ENCODE measurements around the gene ARHGAP42.

DNA sequence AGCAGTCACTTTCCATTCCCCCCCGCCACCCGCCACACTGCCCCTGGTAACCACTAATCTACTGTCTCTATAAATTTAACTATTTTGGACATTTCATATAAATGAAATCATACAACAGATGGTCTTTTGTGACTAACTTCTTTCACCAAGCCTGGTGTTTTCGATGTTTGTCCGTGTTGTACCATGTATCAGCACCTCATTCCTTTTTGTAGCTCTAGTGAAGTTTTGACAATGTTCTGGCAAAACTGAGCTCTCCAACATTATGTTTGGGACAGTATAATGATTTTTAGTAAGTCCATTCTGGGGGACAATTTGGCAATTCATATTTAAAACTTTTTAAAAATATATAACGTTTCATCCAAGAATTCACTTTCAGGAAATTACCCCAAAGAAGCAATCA lies 45.6 kb upstream of the ARHGAP42 start:
- TF ChIP-seq POLR2A (IDR thresholded peaks at IDR 0.05; ENCODE audit: low read depth) = no peak
- no peak for TF ChIP-seq EP300 (IDR thresholded peaks at IDR 0.05)
- no peak for TF ChIP-seq CTCF (IDR thresholded peaks at IDR 0.05)
- TF ChIP-seq POLR2AphosphoS5 (IDR thresholded peaks at IDR 0.05) = no peak
